Measurements from ENCODE around the gene KRT78. TPM values are rescaled to one million over a fixed set of nuclear protein-coding genes. Genes with fewer than 3 reads are reported as not detected.

Gene KRT78
- total and polyA plus RNA-seq, 8 donors = 0.27 to 1.1 (median 0.45) TPM; not detected in 4

DNA sequence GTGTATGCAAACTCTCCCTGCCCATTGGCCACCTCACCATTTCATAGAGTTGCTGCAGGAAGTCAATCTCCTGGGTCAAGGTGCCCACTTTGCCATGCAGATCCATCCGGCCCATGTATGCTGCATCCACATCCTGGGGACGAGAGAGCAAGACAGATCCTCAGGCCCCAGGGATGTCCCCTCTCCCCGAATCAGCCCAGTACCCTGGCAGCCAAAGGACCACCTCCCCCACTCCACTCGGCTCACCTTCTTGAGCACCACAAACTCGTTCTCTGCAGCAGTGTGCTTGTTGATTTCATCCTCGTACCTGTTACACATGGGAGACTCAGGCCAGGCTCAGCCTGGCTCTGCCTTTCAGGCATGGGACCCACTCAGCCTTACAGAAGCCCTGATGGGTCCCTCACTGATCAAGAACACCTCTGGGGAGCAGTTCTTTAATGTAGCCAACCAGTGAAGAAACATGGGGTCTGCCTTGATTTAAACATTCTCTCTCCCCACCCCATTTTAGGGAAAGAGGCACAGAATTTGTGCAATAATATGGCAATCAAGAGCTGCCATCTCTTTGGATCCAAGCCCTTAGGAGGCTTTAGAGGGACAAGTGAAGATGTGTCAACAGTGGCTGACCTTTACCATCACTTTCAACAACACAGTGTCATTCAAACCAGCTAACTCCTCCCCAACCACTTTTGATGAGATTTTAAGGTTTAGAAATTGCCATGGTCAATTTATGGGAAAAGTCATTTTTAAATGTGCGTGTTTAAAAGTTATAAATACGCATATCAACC is 18.6 kb downstream of the KRT78 start:
- TF ChIP-seq CTCF (IDR thresholded peaks at IDR 0.05) = no peak
- Histone ChIP-seq H3K9me3 (no peaks in the 10 kb centered on the region), H3K27me3 (no peaks in the 10 kb centered on the region), H3K4me3 (no peak overlapping the region), H3K36me3 (no peaks in the 10 kb centered on the region), H3K4me1 (no peaks in the 10 kb centered on the region), H3K27ac (no peak overlapping the region)
- no peak for FAIRE-seq
- 59 to 60% methylated on average over 8 of the region's 8 CpGs for WGBS, 2 donors
- intact Hi-C loops (cut with DNase I) = no loop called here
- no peak for DNase-seq
- no peak for ATAC-seq

DNA sequence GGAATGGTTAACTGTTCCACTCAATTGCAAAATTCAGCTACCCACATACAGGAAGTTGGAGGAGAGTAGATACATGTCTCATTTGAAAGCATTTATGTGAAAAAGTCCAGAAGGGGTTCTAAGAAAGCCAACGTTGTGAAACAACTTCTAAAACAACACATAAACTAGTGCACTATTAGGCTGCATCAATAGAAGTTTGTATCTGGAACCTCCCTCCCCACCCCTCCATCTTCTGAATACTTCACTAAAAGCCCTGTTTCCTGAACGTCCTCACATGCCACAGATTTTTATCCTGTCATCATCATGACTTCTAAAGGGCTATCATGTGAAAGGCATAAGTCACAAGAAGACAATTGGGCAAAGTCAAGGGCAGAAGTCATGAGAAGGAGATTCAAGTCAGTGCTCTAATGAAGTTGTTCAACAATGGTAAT is 20.2 kb downstream of the KRT78 start:
- no peaks in the 10 kb centered on the region for H3K36me3 ChIP-seq
- no peaks in the 10 kb centered on the region for H3K27me3 ChIP-seq
- no peak for TF ChIP-seq CTCF (IDR thresholded peaks at IDR 0.05)
- H3K4me3 ChIP-seq = no peak overlapping the region
- DNase-seq = no peak
- WGBS, 2 donors = 16 to 17% methylated on average over 2 of the region's 2 CpGs
- H3K9me3 ChIP-seq = no peaks in the 10 kb centered on the region
- ATAC-seq = no peak
- no peaks in the 10 kb centered on the region for H3K4me1 ChIP-seq
- intact Hi-C loops (cut with DNase I) = no loop called here
- no peak overlapping the region for H3K27ac ChIP-seq
- FAIRE-seq = no peak

DNA sequence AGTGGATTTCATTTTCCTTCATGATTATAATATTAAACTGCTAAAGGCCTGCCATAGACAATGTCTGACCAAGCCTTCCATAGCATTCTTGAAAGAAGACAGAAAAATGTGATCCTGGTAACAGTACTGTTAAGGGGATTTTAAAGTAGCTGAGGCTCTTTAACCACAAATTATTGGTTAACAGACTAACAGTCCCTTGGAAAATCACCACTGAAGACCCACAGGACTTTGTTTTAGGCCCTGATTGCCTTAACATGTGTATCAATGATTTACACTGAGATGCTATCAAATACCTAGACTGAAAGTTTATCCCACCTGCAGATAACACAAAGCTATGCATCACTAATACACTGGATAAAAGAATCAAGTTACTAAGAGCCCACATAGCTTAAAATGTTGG is 20.6 kb downstream of the KRT78 start:
- TF ChIP-seq CTCF (IDR thresholded peaks at IDR 0.05) = no peak
- DNase-seq (no peak), FAIRE-seq (no peak), ATAC-seq (no peak)
- no peaks in the 10 kb centered on the region for H3K27me3 ChIP-seq
- H3K4me3 ChIP-seq = no peak overlapping the region
- no peaks in the 10 kb centered on the region for H3K9me3 ChIP-seq
- H3K27ac ChIP-seq = no peak overlapping the region
- intact Hi-C loops (cut with DNase I) = no loop called here
- H3K36me3 ChIP-seq = no peaks in the 10 kb centered on the region
- no peaks in the 10 kb centered on the region for H3K4me1 ChIP-seq

- no peak for ATAC-seq
Observed at GRCh38 chr12:52827499-52828090, 21.2 kb downstream of the KRT78 start.

More at GRCh38 chr12:52827499-52828090, 21.2 kb downstream of the KRT78 start:
- TF ChIP-seq CTCF (IDR thresholded peaks at IDR 0.05) = no peak
- 70 to 75% methylated on average over 6 of the region's 6 CpGs for WGBS, 2 donors
- H3K4me1 ChIP-seq = no peaks in the 10 kb centered on the region
- no peaks in the 10 kb centered on the region for H3K9me3 ChIP-seq
- H3K27me3 ChIP-seq = no peaks in the 10 kb centered on the region
- H3K27ac ChIP-seq = no peak overlapping the region
- no peak overlapping the region for H3K4me3 ChIP-seq
- DNase-seq (no peak), FAIRE-seq (no peak)
- intact Hi-C loops (cut with DNase I) = no loop called here
- no peaks in the 10 kb centered on the region for H3K36me3 ChIP-seq

Data from pancreas (tissue), 10 donors.